HCT116 (cell line): ENCODE data around the gene AP1B1.

Source experiments
- CTCF ChIP-seq, 3 experiments: fragments of 200-600 bp in 1 of 3; sonication (generic) in 1 of 3; IDR thresholded peaks in 2 of 3; conservative IDR thresholded peaks in 1 of 3; 2 replicates each; pipeline ENCODE4 v1.5.1; 2012 to 2017; ENCODE audit warnings: low read depth in 2 of 3, low read length in 2 of 3, antibody characterized with exemption in 1 of 3, borderline replicate concordance in 1 of 3, control low read depth in 1 of 3, mild to moderate bottlenecking in 1 of 3, mixed read lengths in 1 of 3, mixed run types in 1 of 3, moderate library complexity in 1 of 3; ENCODE audit not compliant: insufficient read depth in 1 of 3
- FOSL1 ChIP-seq: IDR thresholded peaks from 2 replicates; pipeline ENCODE4 v1.6.1; 2012; ENCODE audit warnings: low read depth
- POLR2A ChIP-seq: IDR thresholded peaks from 2 replicates; pipeline ENCODE4 v1.7.0; 2011; ENCODE audit warnings: borderline replicate concordance; ENCODE audit not compliant: insufficient read depth, insufficient read length; ENCODE audit errors: extremely low read depth
- TCF7L2 ChIP-seq: IDR thresholded peaks from 2 replicates; pipeline ENCODE4 v1.7.0; 2011; ENCODE audit warnings: borderline replicate concordance, inconsistent platforms; ENCODE audit not compliant: insufficient read depth, insufficient read length; ENCODE audit errors: extremely low read depth
- YY1 ChIP-seq: IDR thresholded peaks from 2 replicates; pipeline ENCODE4 v1.6.1; 2011; ENCODE audit warnings: low read length, low read depth, moderate library complexity, mild to moderate bottlenecking; ENCODE audit not compliant: insufficient replicate concordance; ENCODE audit errors: extremely low read depth
- ZFX ChIP-seq: fragments of 450-650 bp; IDR thresholded peaks from 2 replicates; pipeline ENCODE4 v1.6.1; 2017
- TF ChIP-seq, protein P1 (sequence below): IDR thresholded peaks from 2 replicates; pipeline ENCODE4 v1.6.1; 2012

- TF ChIP-seq TCF7L2: no peak
- TF ChIP-seq YY1: no peak
- TF ChIP-seq ZFX: no peak
- TF ChIP-seq, protein P1, sequence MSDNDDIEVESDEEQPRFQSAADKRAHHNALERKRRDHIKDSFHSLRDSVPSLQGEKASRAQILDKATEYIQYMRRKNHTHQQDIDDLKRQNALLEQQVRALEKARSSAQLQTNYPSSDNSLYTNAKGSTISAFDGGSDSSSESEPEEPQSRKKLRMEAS: no peak
- no peak for TF ChIP-seq CTCF (IDR thresholded peaks at IDR 0.05 in 2 of 3, conservative IDR thresholded peaks at IDR 0.05 in 1 of 3; ENCODE audit: borderline replicate concordance in 1 of 3, insufficient read depth in 1 of 3, low read depth in 2 of 3, low read length in 2 of 3)
- TF ChIP-seq FOSL1: no peak
- TF ChIP-seq POLR2A: no peak
Measured at GRCh38 chr22:29311464-29312217, 76.7 kb downstream of the AP1B1 start.
